ENCODE measurements around the gene RBBP4.

Gene RBBP4

GRCh38 chr1:32701951-32702598 is 51.1 kb downstream of the RBBP4 start:
- TF ChIP-seq GATA3 (IDR thresholded peaks at IDR 0.05; ENCODE audit: low read depth, low read length) (no peak), GATA2 (IDR thresholded peaks at IDR 0.05; ENCODE audit: low read depth, low read length) (no peak)

GRCh38 chr1:32702599-32703478 is 51.8 kb downstream of the RBBP4 start, which contains the start of gene SYNC:
Gene SYNC (minus strand): TSS chr1:32702770. CDS start chr1:32702660, 110 bp downstream.
- TF ChIP-seq GATA2 (IDR thresholded peaks at IDR 0.05; ENCODE audit: low read depth, low read length) (no peak), GATA3 (IDR thresholded peaks at IDR 0.05; ENCODE audit: low read depth, low read length) (no peak)

DNA sequence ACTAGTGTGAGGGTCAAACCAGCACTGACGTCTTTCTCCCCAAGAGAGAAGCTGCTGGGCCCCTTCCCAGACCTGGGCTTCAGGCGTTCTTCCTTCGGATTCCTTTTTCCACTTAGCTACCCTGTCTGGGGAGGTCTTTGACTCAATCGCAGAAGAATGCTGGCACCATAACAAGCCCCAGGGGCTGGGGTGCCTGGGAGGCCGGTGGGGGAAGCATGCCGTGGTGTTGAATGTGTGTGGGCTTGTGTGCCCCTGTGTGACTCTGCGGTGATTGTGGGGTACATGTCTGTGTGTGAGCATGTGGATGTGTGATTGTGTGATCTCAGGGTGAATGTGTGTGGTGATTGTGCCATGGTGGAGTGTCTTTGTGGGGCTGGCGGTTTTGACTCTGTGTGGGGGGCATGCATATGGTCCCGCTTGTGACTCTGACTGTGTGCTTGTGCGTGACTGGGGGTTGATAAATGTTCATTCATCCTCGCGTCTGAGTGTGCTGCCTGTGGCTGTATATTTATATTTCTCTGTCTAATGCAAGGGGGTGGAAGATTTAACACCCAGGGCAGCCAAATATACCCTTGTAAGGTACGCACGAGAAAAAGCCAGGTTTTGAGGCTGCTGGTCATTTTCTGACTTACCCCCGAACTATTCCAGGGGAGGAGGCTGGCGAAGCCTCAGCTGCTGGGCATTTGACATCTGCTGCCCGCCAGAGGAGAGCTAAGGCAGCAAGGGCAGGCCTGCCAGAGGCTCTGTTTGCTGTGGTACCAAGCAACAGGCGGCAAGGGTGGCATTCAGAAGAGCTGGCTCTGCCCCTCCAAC is 52.7 kb downstream of the RBBP4 start:
- TF ChIP-seq GATA3 (IDR thresholded peaks at IDR 0.05; ENCODE audit: low read depth, low read length) (no peak), GATA2 (IDR thresholded peaks at IDR 0.05; ENCODE audit: low read depth, low read length) (no peak)

DNA sequence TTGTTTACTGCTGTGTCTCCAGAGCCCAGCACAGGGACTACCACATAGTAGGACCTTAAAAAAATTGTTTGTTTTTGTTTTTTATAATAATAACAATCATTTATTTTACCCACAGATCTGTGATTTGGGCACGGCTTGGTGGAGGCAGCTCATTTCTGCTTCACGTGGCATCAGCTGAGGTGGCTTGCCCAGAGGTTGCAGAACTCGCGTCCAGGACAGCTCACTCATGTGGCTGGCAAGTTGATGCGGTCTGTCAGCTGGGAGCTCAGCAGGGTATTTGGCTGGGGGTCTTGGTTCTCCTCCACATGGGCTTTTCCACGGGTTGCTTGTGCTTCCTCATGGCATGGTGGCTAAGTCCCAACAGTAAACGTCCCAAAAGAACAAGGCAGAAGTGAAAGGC is 54.5 kb downstream of the RBBP4 start:
- no peak for TF ChIP-seq GATA3 (IDR thresholded peaks at IDR 0.05; ENCODE audit: low read depth, low read length)
- no peak for TF ChIP-seq GATA2 (IDR thresholded peaks at IDR 0.05; ENCODE audit: low read depth, low read length)

DNA sequence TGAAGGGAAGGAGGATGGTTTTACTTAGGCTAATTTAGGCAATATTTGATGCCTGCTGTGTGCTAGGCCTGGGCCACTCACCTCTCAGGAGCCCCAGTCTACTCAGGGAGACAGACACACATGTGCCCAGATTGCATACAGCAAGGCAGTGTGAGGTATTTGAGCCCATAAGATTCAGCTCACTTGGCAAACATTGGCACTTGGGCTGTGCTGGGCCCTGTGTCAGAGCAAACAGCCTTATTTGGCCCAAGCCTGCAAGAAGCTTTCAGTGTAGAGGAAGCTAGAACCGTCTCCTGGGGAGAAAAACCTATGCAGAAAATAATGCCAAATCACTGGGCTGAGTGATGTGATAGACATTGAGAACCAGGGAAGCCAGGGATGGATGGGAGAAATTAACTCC is 55.5 kb downstream of the RBBP4 start:
- TF ChIP-seq GATA2 (IDR thresholded peaks at IDR 0.05; ENCODE audit: low read depth, low read length), result no peak
- no peak for TF ChIP-seq GATA3 (IDR thresholded peaks at IDR 0.05; ENCODE audit: low read depth, low read length)

DNA sequence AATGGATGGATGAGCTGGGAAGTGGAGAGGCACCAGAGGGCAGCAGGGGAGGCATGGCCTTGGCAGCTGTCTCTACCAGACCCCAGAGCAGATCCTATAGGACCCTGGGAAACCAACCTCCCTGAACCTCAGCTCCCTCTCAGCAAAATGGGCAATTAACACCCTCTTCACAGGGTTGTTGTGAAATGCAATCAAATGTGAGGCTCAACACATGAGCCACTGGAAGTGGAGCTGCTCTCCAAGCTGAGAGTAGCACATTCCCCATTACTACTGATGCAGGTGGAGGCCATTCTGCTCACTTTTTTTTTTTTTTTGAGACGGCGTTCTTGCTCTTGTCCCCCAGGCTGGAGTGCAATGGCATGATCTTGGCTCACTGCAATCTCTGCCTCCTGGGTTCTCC is 58.1 kb downstream of the RBBP4 start:
- TF ChIP-seq GATA2 (IDR thresholded peaks at IDR 0.05; ENCODE audit: low read depth, low read length), result no peak
- no peak for TF ChIP-seq GATA3 (IDR thresholded peaks at IDR 0.05; ENCODE audit: low read depth, low read length)

- TF ChIP-seq GATA2 (IDR thresholded peaks at IDR 0.05; ENCODE audit: low read depth, low read length) (no peak), GATA3 (IDR thresholded peaks at IDR 0.05; ENCODE audit: low read depth, low read length) (no peak)
These were observed 58.5 kb downstream of the RBBP4 start for GRCh38 chr1:32709476-32709875.

DNA sequence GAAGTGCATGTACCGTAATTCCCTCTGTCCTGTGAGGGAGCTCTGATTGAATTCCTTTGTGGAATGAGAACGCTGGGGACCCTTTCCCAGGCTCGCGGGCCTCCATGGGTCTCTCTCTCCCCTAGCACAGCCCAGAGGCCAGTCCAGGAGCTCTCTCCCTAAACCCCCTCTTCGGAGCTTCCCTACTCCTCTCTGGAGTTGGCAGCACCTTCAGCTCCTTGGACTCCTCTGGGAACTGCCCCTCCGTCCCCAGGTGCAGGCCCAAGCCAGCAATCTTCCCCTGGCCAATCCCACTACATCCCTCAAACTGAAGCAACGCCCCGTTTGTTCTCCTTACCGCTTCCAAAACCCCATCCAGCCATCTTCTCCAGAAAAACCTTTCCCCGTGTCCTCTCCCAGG is 62.1 kb downstream of the RBBP4 start:
- TF ChIP-seq GATA2 (IDR thresholded peaks at IDR 0.05; ENCODE audit: low read depth, low read length) (no peak), GATA3 (IDR thresholded peaks at IDR 0.05; ENCODE audit: low read depth, low read length) (no peak)

GRCh38 chr1:32714277-32714676 is 63.3 kb downstream of the RBBP4 start:
- TF ChIP-seq GATA2 (IDR thresholded peaks at IDR 0.05; ENCODE audit: low read depth, low read length) (no peak), GATA3 (IDR thresholded peaks at IDR 0.05; ENCODE audit: low read depth, low read length) (no peak)

DNA sequence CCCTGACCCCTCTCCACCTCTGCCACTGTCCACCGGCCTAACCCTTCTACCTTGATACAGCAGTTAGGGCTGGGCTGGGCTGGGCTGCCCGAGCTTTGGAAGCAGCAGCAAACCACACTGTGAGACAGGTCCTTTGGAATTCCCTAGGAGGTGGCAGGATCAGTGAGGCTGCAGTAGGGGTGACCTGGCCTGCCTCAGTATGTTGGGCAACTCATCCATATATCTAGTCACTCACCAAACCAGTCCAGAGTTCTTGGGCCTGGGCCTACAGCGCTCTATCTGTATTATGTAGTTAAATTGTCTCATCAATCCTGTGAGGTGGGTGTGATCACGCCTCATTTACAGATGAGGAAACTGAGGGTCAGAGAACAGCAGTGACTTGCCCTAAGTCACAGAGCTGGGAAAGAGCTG is 64.9 kb downstream of the RBBP4 start:
- TF ChIP-seq GATA2 (IDR thresholded peaks at IDR 0.05; ENCODE audit: low read depth, low read length) (no peak), GATA3 (IDR thresholded peaks at IDR 0.05; ENCODE audit: low read depth, low read length) (no peak)

DNA sequence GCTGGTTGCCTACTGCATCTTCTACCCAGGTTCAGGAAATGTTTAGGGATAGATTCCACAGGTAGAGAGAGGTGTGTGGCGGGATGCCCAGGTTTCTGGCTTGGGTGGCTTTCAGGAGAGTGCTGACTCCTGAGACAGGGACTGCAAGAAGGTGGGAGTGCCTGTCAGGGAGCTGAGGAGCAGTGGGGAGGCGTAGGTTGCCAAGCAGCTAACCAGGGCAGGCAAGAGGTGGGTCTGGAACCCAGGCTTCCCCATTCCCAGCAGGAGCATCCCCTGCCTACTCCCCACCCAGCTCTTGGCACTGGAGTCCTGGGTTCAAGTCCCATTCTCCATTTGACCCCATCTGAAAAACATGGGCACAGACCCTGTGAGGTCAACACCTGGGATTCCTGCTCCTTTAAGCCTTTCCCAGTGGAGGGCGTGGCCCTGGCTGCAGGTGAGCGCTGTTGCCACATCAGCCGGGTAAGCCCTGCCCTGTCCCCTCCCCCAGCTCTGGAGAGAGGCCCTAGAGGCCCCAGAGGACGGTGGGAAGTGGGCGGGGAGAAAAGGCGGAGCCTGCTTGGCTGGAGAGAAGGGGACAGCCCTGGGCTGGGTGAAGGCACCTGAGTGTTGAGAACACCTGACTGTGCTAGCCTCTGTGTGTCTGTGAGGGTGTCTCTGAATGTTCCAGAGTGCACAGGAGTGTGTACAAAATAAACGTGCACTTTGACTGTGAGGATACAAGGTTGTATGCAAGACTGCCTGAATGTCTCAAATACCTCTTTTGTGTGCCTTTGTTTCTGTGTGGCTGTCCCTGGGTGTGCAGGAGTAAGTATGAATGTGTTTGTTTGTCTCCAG is 65.5 kb downstream of the RBBP4 start:
- no peak for TF ChIP-seq GATA3 (IDR thresholded peaks at IDR 0.05; ENCODE audit: low read depth, low read length)
- no peak for TF ChIP-seq GATA2 (IDR thresholded peaks at IDR 0.05; ENCODE audit: low read depth, low read length)

DNA sequence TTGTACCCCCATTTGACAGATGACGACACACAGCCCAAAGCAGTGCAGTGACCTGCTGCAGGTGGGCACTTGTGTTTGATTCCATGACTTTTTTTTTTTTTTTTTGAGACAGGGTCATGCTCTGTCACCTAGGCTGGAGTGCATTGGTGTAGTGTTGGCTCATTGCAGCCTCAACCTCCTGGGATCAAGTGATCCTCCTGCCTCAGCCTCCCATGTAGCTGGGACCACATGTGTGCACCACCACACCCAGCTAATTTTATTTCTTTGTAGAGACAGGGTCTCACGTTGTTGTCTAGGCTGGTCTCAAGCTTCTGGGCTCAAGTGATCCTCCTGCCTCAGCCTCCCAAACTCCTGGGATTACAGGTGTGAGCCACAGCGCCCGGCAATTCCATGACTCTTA is 66.5 kb downstream of the RBBP4 start:
- TF ChIP-seq GATA3 (IDR thresholded peaks at IDR 0.05; ENCODE audit: low read depth, low read length), result no peak
- no peak for TF ChIP-seq GATA2 (IDR thresholded peaks at IDR 0.05; ENCODE audit: low read depth, low read length)

DNA sequence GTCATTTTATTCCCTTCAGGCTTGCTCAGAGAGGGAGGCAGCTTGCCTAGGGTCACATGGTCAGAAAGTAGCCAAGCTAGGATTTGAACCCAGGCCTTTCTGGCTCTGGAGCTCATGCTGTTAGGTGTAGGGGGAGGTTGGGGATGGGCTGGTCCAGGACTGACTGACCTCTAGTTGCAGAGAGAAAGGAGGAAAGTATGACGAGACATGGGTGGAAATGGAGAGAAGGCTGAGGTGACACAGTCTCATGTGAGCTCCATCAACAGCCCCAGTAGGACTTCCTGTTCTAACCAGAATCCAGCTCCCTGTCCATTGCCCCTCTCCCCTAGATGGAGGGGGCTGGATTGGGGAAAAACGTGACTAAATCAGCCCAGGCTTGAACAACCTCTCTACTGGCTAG is 67.0 kb downstream of the RBBP4 start:
- TF ChIP-seq GATA3 (IDR thresholded peaks at IDR 0.05; ENCODE audit: low read depth, low read length) (no peak), GATA2 (IDR thresholded peaks at IDR 0.05; ENCODE audit: low read depth, low read length) (no peak)

Data from SH-SY5Y (cell line).